ENCODE measurements around the gene TCERG1.

Gene TCERG1

DNA sequence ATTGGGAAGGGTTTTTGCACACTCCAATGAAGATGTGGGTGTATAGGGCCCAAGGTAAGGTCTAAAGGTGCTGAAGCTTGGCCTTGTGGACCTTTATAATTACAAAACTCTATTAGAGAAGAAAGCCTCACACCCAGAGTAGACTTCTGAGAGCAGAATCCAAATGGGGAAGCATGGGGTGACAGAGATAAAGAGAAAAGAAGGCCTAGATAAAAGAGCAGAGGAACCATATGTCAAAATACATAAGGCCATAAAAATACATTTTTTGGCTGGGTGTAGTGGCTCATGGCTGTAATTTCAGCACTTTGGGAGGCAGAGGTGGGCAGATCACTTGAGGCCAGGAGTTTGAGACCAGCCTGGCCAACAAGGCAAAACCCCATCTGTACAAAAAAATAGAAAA is 27.4 kb upstream of the TCERG1 start:
- Histone ChIP-seq H2AFZ (ENCODE audit: low read depth) (no peak overlapping the region), H4K20me1 (ENCODE audit: insufficient read depth) (no peaks in the 10 kb centered on the region), H3K27ac (no peak overlapping the region), H3K4me2 (no peak overlapping the region), H3K79me2 (ENCODE audit: insufficient read depth, low read depth) (no peaks in the 10 kb centered on the region), H3K4me3 (IDR thresholded peaks at IDR 0.05; ENCODE audit: insufficient read depth, low read depth, low read length) (no peak overlapping the region), H3K36me3 (ENCODE audit: insufficient read depth) (no peaks in the 10 kb centered on the region), H3K27me3 (ENCODE audit: insufficient read depth, low read depth) (no peaks in the 10 kb centered on the region), H3K4me1 (ENCODE audit: low read depth, poor library complexity, severe bottlenecking) (no peaks in the 10 kb centered on the region), H3K9ac (no peak overlapping the region)
- TF ChIP-seq, protein P1, sequence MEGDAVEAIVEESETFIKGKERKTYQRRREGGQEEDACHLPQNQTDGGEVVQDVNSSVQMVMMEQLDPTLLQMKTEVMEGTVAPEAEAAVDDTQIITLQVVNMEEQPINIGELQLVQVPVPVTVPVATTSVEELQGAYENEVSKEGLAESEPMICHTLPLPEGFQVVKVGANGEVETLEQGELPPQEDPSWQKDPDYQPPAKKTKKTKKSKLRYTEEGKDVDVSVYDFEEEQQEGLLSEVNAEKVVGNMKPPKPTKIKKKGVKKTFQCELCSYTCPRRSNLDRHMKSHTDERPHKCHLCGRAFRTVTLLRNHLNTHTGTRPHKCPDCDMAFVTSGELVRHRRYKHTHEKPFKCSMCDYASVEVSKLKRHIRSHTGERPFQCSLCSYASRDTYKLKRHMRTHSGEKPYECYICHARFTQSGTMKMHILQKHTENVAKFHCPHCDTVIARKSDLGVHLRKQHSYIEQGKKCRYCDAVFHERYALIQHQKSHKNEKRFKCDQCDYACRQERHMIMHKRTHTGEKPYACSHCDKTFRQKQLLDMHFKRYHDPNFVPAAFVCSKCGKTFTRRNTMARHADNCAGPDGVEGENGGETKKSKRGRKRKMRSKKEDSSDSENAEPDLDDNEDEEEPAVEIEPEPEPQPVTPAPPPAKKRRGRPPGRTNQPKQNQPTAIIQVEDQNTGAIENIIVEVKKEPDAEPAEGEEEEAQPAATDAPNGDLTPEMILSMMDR (conservative IDR thresholded peaks at IDR 0.05; ENCODE audit: low read depth, low read length): no peak

DNA sequence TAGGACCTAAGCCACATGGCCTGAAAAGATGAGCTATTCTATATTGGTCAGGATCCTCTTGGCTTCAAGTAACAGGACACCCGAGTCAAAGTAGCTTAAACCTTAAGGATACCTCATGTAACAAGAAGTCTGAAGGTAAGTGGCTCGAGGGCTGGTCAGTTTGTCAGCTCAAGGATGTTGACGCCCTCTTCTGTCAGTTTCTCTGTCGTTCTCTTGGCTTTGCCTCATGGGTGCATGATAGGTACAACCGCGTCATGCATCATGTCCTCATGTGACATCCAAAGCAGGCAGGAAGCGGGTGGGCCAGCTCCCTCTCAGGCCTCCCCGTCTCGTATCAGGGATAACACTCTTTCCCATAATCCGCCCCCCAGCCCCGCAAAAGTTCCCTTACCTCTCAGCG is 22.1 kb upstream of the TCERG1 start:
- TF ChIP-seq, protein P1 (conservative IDR thresholded peaks at IDR 0.05; ENCODE audit: low read depth, low read length): no peak
- Histone ChIP-seq H3K36me3 (ENCODE audit: insufficient read depth) (no peaks in the 10 kb centered on the region), H4K20me1 (ENCODE audit: insufficient read depth) (no peaks in the 10 kb centered on the region), H3K4me3 (IDR thresholded peaks at IDR 0.05; ENCODE audit: insufficient read depth, low read depth, low read length) (no peak overlapping the region), H3K27me3 (ENCODE audit: insufficient read depth, low read depth) (no peaks in the 10 kb centered on the region), H3K9ac (no peak overlapping the region), H3K27ac (no peak overlapping the region), H2AFZ (ENCODE audit: low read depth) (no peak overlapping the region), H3K79me2 (ENCODE audit: insufficient read depth, low read depth) (no peaks in the 10 kb centered on the region), H3K4me1 (ENCODE audit: low read depth, poor library complexity, severe bottlenecking) (peaks cover 4% of the 10 kb centered on the region), H3K4me2 (no peak overlapping the region)

DNA sequence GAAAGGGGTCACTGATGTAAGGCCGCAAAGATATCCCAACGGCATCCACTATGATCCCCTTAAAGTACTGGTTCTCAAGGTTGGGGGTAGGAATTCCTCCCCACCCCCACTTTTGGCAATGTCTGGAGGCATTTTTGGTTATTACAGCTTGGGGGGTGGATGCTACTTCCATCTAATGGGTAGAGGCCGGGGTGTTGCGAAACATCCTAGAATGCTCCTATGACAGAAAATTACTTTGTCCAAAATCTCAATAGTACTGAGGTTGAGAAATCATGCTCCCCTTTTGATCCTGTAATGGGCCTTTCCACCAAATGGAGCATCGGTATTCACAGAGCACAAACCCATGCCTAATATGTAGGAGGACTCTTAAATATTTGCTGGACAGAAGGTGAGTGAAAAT is 20.8 kb upstream of the TCERG1 start:
- Histone ChIP-seq H3K4me2 (no peak overlapping the region), H2AFZ (ENCODE audit: low read depth) (0 out of 2 replicates have a peak overlapping the region, but pooled peaks have one; percentile 41)

DNA sequence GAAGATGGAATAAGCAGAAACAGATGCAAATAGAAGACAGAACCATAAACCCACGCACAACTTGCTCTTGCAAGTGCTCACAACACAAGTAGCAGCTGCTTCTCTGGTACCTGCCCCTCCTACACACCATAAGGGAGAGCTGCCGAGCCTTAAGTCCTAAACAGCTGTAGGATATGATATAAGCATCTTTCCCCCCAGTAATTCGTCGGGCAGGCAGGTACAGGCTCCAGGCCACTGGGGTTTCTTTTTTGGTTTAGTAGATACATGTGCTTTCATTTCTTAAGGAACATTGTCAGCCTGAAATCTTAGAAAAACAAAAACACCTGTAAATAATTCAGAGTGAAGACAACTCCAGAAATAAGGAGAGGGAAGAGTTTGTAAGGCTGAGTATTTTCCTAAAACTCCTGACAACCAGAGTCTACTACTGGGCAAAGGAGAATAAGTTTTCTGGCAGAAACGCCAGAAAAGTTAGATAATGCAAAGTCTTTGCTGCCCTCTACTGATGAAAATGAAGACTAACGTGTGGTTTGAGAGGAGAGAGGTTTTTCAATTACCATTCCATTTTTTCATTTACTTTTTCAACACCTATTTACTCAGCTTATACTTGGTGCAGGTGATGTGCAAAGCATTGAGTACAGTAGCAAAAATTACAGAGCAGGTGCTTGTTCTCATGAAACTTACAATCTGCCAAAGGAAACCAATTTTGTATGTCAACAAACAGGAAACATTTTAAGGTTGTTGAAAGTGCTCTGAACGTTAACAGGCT is 20.1 kb upstream of the TCERG1 start:
- no peaks in the 10 kb centered on the region for H4K20me1 ChIP-seq (ENCODE audit: insufficient read depth)
- no peaks in the 10 kb centered on the region for H3K36me3 ChIP-seq (ENCODE audit: insufficient read depth)
- TF ChIP-seq, protein P1 (conservative IDR thresholded peaks at IDR 0.05; ENCODE audit: low read depth, low read length): peak; percentile 82
- no peaks in the 10 kb centered on the region for H3K27me3 ChIP-seq (ENCODE audit: insufficient read depth, low read depth)
- peak overlapping the region; percentile 41; the same call in 1 of the 2 replicates for H2AFZ ChIP-seq (ENCODE audit: low read depth)
- H3K79me2 ChIP-seq (ENCODE audit: insufficient read depth, low read depth): no peaks in the 10 kb centered on the region
- H3K4me1 ChIP-seq (ENCODE audit: low read depth, poor library complexity, severe bottlenecking): peaks cover 4% of the 10 kb centered on the region
- 0 out of 2 replicates have a peak overlapping the region, but pooled peaks have one; percentile 3 for H3K4me2 ChIP-seq
- H3K4me3 ChIP-seq (IDR thresholded peaks at IDR 0.05; ENCODE audit: insufficient read depth, low read depth, low read length): no peak overlapping the region
- no peak overlapping the region for H3K9ac ChIP-seq
- no peak overlapping the region for H3K27ac ChIP-seq

More for the DNA sequence above, 20.8 kb upstream of the TCERG1 start:
- no peaks in the 10 kb centered on the region for H3K27me3 ChIP-seq (ENCODE audit: insufficient read depth, low read depth)
- H3K27ac ChIP-seq: no peak overlapping the region
- H4K20me1 ChIP-seq (ENCODE audit: insufficient read depth): no peaks in the 10 kb centered on the region
- H3K9ac ChIP-seq: no peak overlapping the region
- TF ChIP-seq, protein P1 (conservative IDR thresholded peaks at IDR 0.05; ENCODE audit: low read depth, low read length): no peak
- H3K4me1 ChIP-seq (ENCODE audit: low read depth, poor library complexity, severe bottlenecking): peaks cover 4% of the 10 kb centered on the region
- no peaks in the 10 kb centered on the region for H3K79me2 ChIP-seq (ENCODE audit: insufficient read depth, low read depth)
- H3K4me3 ChIP-seq (IDR thresholded peaks at IDR 0.05; ENCODE audit: insufficient read depth, low read depth, low read length): no peak overlapping the region
- H3K36me3 ChIP-seq (ENCODE audit: insufficient read depth): no peaks in the 10 kb centered on the region
